Transverse colon (tissue), 4 donors: ENCODE data around the gene CD244.

Source experiments
- CTCF ChIP-seq, 5 experiments: fragments of 200-600 bp in 3 of 5; fragments of 450-650 bp in 2 of 5; sonication (generic) in 3 of 5; IDR thresholded peaks; 1 replicate in 2 of 5; 2 replicates in 3 of 5; pipeline ENCODE4 v1.5.1; 2016 to 2017; ENCODE audit warnings: antibody characterized with exemption in 5 of 5, inconsistent platforms in 3 of 5, mild to moderate bottlenecking in 2 of 5, moderate library complexity in 1 of 5
- POLR2AphosphoS5 ChIP-seq, 3 donors: sonication (generic); formaldehyde crosslinking; IDR thresholded peaks; one replicate each; pipeline ENCODE4 v1.6.1; 2016; ENCODE audit warnings: antibody characterized with exemption in 3 of 3

- no peak for TF ChIP-seq CTCF (IDR thresholded peaks at IDR 0.05)
- TF ChIP-seq POLR2AphosphoS5 (IDR thresholded peaks at IDR 0.05): no peak
Measured at GRCh38 chr1:160844447-160845232, 18.0 kb downstream of the CD244 start.
